HG03442 (cell line): Measurements from ENCODE around the gene NLGN4Y.

Experiments used
- ATAC-seq: cut with Tn5 transposase; IDR thresholded peaks from one replicate; pipeline ENCODE4 v1.9.1; 2021; ENCODE audit warnings: mild to moderate bottlenecking, moderate library complexity; ENCODE audit not compliant: unreplicated experiment

The NLGN4Y gene

DNA sequence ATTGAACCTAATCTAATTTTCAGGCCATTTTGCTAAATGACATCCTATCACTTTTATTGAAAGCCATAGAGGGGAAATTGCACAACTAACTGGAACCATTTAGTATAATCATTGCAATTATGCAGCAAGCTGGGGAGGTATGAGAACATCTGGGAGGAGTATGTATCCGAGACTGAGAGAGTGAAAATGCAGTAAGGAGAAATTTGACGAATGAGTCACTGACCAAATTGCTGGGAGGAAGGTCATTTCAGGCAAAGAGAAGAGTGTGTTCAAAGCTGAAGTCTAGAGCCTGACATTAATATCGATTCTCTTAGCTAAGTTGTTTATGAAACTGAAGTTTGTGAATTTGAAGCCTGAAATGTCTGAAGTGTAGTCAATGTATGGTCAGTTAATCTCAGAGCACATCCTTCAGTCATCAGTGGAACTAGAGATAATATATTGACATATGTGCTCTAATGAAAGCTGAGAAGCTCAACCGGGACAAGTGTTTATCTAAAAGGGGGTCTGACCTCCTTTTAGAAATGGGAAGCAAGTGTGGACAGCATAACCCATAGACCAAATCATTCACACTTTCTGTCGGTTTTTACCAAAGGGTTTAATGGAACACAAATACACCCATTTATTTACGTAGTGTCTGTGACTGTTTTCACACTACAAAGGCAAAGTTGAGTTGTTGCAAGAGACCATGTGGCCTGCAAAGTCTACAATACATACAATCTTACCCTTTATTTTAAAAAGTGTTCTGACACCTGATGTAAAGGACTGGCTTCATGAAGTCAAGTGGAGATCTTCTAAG lies 120.0 kb downstream of the NLGN4Y start:
- ATAC-seq: no peak

DNA sequence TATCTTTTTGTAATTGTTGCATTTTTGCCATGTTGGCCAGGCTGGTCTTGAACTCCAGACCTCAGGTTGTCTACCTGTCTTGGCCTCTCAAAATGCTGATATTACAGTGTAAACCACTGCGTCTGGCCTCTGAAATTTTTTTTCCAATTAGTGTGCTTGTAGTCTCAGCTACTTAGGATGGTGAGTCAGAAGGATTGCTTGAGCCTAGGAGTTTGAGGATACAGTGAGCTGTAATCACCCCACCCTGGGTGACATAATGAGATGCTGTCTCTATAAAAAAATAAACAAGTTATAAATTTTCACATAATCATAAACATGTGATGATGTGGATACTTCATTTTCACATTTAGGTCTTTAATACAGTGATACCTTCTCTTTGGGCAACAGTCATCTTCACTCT lies 154.9 kb downstream of the NLGN4Y start:
- no peak for ATAC-seq

DNA sequence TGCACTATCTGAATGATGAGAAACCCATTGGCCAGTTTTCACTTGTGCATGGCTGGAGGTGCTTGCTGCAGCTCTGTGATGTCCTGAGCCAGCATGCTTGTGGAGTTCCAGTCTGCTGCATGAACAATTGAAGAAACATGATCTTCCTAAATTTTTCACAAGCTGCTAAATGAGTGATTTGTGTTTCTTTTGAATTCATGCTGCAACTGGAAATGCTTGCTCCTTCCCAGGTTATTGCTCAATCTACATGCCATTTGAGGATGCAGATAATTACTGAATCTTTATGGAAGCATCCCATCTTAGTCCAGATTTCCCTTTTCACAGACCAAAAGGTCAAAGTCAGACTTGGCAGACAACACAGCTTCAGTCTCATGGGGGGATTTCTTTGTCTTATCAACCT lies 170.2 kb downstream of the NLGN4Y start:
- no peak for ATAC-seq

DNA sequence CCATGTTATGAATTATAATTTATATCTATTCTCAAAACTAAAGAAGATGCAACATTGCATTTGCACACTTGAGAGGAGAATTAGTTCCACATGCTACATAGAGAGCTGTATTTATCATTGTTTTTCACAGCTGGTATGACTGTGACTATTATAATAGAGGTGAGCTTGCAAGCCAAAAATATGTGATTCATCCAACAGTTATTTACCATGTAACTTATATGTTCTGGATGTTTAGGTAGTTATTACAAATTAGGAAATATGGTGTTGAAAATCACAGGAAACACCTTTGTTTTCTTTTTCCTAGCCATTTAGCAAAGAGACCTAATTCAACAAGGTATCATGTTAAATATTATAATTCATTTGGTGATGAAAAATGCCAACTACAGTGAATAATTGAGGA lies 183.8 kb downstream of the NLGN4Y start:
- no peak for ATAC-seq

DNA sequence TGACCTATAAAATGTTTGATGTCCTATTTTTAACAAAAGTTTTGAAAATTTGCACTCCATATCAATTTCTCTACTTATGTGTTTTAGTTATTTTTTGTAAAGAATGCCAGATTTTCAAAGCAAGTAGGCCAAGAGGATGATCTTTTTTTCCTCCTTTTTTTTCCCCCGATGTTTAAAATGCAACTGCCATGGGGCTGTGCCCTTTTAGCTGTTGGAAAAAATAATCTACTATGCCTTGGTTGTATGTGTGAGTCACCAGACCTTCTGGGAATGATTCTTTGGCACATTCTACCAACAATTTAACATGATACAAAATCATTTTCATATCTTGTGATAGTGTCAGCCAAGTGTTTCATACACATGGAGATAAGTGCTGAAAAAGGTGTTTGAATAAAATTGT lies 217.3 kb downstream of the NLGN4Y start:
- no peak for ATAC-seq

DNA sequence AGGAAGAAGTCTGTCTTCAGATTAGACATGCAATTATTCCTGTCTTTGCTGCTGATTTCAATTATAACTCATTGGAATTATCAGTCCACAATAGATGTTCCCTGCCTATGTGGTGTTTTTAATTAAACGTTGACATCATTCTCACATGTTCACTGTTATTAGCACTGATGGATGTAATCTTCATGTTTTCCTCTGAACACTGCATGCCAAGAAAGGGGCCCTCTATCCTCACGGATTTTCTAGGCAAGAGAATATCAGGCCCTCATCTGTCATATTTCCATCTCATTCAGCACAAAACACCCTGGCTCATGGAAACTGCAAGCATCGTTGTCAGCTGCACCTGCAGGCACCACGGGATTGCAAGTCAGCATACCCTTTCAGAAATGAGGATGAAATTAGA lies 224.0 kb downstream of the NLGN4Y start:
- no peak for ATAC-seq

DNA sequence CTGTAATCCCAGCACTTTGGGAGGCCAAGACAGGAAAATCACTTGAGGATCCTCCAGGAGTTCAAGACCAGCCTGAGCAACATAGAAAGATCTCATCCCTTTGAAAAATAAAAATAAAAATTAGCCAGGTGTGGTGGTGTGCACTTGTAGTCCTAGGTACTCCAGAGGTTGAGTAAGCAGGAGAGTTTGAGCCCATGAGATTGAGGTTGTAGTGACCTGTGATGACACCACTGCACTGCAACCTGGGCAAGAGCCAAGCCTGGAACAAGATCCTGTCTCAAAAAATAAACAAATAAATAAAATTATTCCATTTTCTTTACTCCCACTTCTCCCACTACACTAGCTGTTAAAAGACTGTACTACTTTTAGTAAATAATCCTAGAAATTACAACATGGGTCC lies 231.2 kb downstream of the NLGN4Y start:
- ATAC-seq: no peak

DNA sequence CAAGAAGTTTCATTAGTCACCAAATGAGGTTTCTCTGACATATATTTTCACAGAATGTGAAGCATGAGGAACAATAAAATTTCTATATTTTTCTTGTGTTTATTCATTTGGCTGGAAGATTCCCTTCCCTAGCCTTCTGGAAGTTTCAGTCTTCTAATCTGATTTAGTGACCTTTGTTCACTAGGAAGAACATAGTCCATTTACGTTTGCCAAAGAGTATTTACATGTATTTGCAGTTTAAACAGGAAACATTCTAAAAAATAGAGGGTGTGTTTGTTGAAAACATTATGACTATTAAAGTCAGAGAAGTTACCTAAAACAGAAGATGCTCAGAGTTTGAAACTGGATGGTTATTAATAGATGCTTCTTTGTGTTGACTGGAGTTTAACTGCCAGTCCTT lies 238.6 kb downstream of the NLGN4Y start:
- ATAC-seq: no peak

DNA sequence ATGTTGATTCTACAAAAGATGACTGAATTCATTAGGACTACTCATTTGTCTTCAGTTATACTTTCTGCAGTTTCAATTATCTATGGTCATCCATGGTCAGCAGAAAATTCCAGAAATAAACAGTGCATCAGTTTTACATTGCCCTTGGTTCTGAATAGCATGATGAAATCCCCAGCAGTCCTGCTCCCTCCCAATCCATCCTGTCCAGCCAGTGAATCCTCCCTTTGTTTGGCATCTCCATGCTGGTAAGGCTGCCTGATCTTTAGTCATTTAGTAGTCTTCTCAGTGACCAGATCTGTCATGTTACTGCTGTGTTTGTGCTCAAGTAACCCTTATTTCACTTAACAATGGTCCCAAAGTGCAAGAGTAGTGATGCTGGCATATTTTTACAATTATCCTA lies 239.3 kb downstream of the NLGN4Y start:
- ATAC-seq: no peak

DNA sequence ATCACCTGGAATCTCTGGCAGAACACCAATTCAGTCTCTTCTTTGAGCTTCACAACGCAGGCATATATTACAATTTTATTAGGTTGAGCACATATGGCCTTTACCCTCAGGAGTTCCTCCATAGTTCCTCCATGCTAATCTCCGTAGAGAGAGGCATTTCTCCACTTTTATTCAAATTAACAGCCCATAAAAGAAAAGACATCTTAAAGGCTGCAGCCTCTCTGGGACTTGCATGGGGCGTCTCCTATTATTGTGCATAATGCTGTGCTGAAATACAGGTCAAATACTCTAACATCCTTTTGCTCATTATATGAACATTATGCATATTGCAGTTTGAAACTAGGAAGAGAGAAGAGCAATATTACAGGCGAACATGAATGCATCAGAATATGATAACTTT lies 253.9 kb downstream of the NLGN4Y start:
- no peak for ATAC-seq

DNA sequence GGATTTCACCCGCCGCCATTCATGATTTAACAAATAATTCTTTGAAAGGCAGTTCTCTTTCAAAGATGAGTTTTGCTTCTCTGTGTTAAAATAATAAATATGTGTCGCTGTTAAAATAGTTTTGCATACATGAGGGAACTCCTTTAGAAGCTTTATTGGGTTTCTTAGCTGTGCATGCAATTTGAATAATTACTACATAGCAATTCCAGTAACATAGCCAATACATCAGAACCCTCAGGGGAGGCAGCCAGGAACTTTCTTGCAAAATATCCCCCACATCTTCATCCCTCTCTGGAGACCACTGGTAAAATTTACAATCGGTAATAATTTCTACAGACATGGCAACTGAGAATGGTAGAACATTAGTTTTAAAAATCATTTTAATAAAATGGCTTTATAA lies 268.8 kb downstream of the NLGN4Y start:
- ATAC-seq: no peak

DNA sequence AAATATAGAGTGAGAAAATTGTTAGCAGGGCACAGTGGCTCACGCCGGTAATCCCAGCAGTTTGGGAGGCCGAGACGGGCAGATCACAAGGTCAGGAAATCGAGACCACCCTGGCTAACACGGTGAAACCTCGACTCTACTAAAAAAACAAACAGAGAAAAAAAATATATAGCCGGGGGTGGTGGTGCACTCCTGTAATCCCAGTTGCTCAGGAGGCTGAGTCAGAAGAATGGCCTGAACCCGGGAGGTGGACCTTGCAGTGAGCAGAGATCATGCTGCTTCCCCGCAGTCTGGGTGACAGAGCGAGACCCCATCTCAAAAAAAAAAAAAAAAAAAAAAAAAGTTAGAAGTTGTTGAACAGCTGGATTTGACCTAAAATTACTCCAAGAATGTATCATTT lies 269.3 kb downstream of the NLGN4Y start:
- no peak for ATAC-seq

DNA sequence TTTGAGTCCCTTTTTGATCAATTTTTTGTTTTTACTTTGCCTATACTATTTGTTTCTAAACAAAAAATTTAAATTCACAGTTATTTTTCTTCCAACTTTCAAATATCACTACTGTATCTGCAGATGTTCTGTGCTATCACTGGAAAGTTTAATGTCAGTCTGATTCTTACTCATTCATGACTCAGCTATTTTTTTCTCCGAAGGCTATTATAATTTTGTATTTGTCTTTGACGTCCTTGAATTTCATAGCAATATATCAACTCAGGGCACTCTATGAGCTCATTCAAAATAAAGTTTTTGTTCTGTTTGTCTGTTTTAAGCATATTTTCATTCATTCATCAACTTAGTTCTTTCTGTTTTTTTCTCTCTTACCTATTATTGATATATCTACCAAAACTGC lies 273.7 kb downstream of the NLGN4Y start:
- ATAC-seq: no peak

DNA sequence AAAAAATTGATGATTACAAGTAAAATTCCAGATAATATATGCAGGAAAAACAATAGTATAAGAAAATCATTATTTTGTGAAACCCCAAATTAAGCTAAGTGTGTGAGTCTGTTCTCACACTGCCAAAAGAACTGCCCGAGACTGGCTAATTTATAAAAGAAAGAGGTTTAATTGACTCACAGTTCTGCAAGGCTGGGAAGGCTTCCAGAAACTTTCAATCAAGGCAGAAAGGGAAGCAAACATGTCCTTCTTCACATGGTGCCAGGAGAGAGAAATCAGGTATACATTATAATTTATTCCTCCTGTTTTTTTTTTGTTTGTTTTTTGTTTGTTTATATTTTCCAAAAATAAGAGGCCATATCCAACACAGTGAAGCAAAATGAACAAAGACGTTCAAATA lies 276.8 kb downstream of the NLGN4Y start:
- ATAC-seq: no peak

DNA sequence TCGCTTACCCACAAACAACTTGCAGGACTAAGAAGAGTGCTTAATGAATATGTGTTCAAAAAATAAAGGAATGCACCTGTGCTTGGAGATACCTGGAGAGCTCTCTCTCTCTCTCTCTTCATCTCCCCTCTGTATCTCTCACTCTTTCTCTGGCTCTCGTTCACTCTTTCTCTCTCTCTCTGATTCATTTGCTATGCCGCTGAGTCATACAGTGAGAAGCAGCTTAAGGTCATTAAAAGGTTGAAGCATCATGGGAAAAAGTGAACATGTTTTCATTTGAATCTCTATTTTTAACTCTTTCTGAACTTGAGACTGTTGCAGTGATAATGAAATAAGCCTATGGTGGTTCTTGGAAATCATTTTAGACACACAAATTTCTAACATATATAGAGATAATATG lies 277.8 kb downstream of the NLGN4Y start:
- no peak for ATAC-seq

DNA sequence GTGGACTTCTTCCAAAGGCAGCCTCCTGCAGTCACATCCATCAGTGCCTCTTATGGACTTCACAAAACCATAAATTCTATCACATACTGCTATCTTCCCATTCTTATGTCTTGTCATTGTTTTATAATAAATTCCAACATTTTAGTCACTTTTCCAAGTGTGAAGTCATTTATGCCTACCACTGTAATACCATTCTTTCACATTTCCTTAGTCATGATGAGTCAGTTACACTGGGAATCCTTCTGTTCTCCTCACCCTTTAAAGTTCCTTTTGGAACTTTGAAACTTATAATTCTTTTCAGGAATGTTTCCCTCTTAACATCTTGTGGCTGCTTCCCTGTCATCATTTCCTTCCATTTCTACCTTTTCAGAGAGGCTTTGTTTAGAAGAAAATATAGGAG lies 279.7 kb downstream of the NLGN4Y start:
- ATAC-seq: no peak

DNA sequence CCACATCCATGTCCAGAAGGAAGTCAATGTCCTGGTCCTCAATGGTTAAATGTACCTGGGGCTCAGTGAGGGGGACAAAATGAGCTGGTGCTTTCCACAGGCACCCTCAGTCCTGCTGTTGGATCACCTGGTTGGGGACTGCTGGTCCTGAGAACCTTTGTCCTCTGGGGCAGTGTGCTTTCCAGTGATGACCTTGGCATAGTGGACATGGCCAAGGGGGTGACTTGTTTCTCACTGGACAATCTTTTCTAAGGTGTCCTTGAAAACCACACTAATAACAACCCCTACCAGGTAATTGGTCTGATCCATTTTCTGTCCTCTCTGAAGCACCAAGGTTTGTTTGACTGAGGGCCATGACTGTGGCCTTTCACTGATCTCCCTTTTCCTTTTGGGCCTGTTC lies 294.1 kb downstream of the NLGN4Y start:
- ATAC-seq: no peak

DNA sequence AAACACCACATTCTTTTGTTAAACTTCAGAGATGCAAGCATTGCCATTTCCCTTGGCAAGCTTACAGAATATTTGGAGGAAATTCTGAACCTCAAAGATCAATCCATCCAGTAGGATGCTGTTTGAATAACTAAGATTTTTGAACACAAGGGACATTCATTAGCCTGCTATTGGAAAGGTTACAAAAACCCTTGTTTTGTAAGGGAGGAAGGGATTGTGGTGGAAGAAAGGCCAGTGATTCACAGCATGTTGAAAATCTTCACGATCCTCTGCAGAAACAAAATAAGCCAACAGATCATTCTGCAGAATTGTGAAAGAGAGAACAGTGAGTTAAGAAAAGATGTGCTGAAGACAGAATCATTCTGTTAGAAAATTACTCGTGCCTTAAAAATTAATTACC lies 297.9 kb downstream of the NLGN4Y start:
- ATAC-seq: no peak

DNA sequence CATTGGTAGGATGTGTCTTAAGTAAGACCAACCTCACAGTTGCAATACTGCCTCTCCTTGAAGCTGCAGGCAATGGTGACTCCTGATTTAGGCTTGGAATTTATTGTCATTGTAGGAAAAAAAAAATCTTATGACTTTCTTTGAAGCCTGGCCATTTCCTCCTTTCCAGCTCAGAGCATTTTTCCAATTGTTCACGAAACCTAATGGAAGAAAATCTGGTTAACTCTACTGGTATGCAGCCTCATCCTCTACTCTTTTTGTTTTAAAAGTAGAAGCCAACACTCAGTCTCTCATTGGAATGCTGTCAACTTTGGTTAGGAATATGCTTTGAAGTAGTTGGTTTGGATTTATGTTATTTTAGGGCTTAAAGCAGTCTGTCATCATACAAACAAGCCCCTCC lies 298.6 kb downstream of the NLGN4Y start:
- ATAC-seq: no peak

DNA sequence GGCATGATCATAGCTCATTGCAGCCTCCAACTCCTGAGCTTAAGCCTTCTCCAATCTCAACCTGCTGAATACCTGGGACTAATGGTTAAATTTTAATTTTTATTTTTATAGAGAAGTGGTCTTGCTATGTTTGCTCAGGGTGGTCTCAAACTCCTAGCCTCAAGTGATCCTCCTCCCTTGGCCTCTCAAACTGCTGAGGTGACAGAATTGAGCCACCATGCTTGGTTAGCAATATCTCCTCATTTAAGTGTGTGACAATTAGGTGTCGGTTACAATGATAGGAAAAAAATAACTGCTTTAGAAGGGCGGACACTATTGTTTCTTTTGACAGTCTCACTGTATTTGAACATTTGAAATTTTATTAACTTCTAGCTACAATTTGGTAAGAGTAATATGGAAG lies 300.3 kb downstream of the NLGN4Y start:
- no peak for ATAC-seq

DNA sequence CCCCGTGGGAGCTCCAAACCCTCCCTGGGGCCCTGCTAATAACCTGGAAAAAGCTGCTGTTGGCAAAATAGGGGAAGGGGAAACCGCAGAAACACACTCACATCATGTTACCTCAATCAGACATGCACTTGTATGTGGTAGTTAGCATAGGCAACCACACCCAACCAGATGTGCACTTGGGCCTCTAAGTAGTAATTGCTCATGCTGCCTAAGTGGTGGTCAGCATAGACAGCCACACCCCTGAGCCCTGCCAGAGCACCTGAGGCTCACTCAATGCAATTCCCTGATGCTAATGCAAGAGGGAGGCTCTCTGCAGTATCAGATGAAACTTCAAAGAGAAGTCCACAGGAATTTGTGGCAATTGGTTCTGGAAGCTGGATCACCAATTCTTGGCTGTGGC lies 301.4 kb downstream of the NLGN4Y start:
- ATAC-seq: no peak

DNA sequence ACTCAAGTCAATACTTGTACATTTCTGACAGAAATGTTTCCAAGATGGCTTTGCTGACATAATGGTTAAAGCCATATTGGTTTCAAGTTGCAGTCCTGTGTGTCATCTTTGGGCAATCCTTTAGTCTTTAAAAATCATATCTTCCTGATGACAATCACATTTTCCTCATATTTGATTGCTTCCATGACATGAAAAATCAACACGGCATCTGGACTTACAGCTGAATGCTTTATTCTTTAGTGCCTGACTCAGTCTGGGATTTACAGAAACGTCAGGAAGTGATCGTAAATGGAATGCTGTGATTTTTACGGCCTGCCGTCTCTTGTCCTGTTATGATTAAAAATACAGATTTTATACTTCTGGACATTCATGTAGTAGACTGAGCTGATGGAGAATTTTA lies 304.2 kb downstream of the NLGN4Y start:
- ATAC-seq: no peak

DNA sequence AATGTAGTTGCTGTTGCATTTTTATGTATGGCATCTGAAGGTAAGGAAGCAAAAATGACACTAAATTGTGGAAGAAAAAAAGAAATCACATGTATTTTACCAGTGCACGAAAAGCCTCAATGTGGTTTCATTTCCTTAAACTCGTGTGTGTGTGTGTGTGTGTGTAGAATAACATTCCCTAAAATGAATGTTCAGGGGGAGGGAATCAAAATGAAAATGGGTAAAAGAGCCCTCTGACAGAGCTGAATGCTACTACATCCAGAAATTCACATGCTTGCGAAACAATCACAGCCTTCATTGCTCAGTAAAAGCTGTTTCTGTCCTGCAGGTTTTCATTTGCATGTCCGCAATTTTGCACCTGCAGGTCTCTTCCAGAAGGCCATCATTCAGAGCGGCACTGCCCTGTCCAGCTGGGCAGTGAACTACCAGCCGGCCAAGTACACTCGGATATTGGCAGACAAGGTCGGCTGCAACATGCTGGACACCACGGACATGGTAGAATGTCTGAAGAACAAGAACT lies 305.1 kb downstream of the NLGN4Y start:
- no peak for ATAC-seq
